Measurements from ENCODE around the gene GRIP2. TPM values are rescaled to one million over a fixed set of nuclear protein-coding genes. Genes with fewer than 3 reads are reported as not detected.

Gene GRIP2
- total and polyA plus RNA-seq, 10 donors: 0.15 to 3.7 (median 1.2) TPM

- DNase-seq: peak; percentile 84
- peak overlapping the region in 1 of 8 donors; percentile 11 for H3K4me3 ChIP-seq
- intact Hi-C loops (cut with DNase I; ENCODE audit: low total_unique reads): loop anchor here (10.0 kb wide), 1 partner anchor 48 kb away; the partner anchor contains the start of gene SLC6A6
- H3K27ac ChIP-seq: peak overlapping the region; percentile 15 to 82 (median 71)
- peaks cover under 1 to 100% (median 69%) of the 10 kb centered on the region in 6 donors for H3K36me3 ChIP-seq
- TF ChIP-seq POLR2A (IDR thresholded peaks at IDR 0.05) (no peak), POLR2AphosphoS5 (IDR thresholded peaks at IDR 0.05) (peak; percentile 61 to 78 (median 64)), CTCF (IDR thresholded peaks at IDR 0.05 in 8 of 11, conservative IDR thresholded peaks at IDR 0.05 in 3 of 11) (peak in 2 of 11 experiments; percentile 15)
- no peaks in the 10 kb centered on the region for H3K27me3 ChIP-seq (replicated peaks in 1 of 7)
- 48 to 72% (median 65%) methylated on average over 24 to 25 of the region's 25 CpGs for WGBS, 5 donors
- H3K9me3 ChIP-seq: no peaks in the 10 kb centered on the region
- H3K4me1 ChIP-seq: peaks cover 11 to 53% (median 40%) of the 10 kb centered on the region in 6 donors
Measured at GRCh38 chr3:14452740-14453710, 87.1 kb downstream of the GRIP2 start.

GRCh38 chr3:14451844-14452739, 88.0 kb downstream of the GRIP2 start:
- peak overlapping the region; percentile 15 to 82 (median 71) for H3K27ac ChIP-seq
- no peak overlapping the region for H3K4me3 ChIP-seq
- 74 to 82% (median 80%) methylated on average over 14 to 17 of the region's 17 CpGs for WGBS, 5 donors
- H3K9me3 ChIP-seq: no peaks in the 10 kb centered on the region
- no peak for DNase-seq
- H3K27me3 ChIP-seq (replicated peaks in 1 of 7): no peaks in the 10 kb centered on the region
- intact Hi-C loops (cut with DNase I; ENCODE audit: low total_unique reads): loop anchor here (10.0 kb wide), 1 partner anchor 47 kb away; the partner anchor contains the start of gene SLC6A6
- peaks cover 6 to 100% (median 74%) of the 10 kb centered on the region in 6 donors for H3K36me3 ChIP-seq
- peak; percentile 30 to 48 (median 34) for TF ChIP-seq POLR2AphosphoS5 (IDR thresholded peaks at IDR 0.05)
- TF ChIP-seq POLR2A (IDR thresholded peaks at IDR 0.05): no peak
- peaks cover 11 to 57% (median 40%) of the 10 kb centered on the region in 6 donors for H3K4me1 ChIP-seq

- H3K4me3 ChIP-seq: no peak overlapping the region
- WGBS, 5 donors: 93 to 96% (median 96%) methylated on average over 5 of the region's 5 CpGs
- intact Hi-C loops (cut with DNase I; ENCODE audit: low total_unique reads): loop anchor here (10.0 kb wide), 1 partner anchor 46 kb away; the partner anchor contains the start of gene SLC6A6
- peaks cover 11 to 57% (median 40%) of the 10 kb centered on the region in 6 donors for H3K4me1 ChIP-seq
- no peaks in the 10 kb centered on the region for H3K9me3 ChIP-seq
- H3K27ac ChIP-seq: peak overlapping the region in 3 of 8 donors; percentile 73 to 82 (median 76)
- peaks cover 6 to 100% (median 77%) of the 10 kb centered on the region in 6 donors for H3K36me3 ChIP-seq
- TF ChIP-seq POLR2A (IDR thresholded peaks at IDR 0.05) (no peak), POLR2AphosphoS5 (IDR thresholded peaks at IDR 0.05) (no peak), CTCF (IDR thresholded peaks at IDR 0.05 in 8 of 11, conservative IDR thresholded peaks at IDR 0.05 in 3 of 11) (no peak)
- H3K27me3 ChIP-seq (replicated peaks in 1 of 7): no peaks in the 10 kb centered on the region
- DNase-seq: no peak
Measured at GRCh38 chr3:14450922-14451606, 89.1 kb downstream of the GRIP2 start.

Data from spleen (tissue), 11 donors.